B cell (primary cell): ENCODE results near the gene GIPC3.

Experiments
- CTCF ChIP-seq: fragments of 200-600 bp; IDR thresholded peaks from one replicate; pipeline ENCODE4 v1.8.0; 2022; ENCODE audit warnings: antibody characterized with exemption, mild to moderate bottlenecking
- EZH2 ChIP-seq: IDR thresholded peaks from 2 replicates; pipeline ENCODE4 v1.6.1; 2012; ENCODE audit warnings: borderline replicate concordance, low read depth, mild to moderate bottlenecking, moderate library complexity, low read length; ENCODE audit not compliant: insufficient read depth, poor library complexity, severe bottlenecking

DNA sequence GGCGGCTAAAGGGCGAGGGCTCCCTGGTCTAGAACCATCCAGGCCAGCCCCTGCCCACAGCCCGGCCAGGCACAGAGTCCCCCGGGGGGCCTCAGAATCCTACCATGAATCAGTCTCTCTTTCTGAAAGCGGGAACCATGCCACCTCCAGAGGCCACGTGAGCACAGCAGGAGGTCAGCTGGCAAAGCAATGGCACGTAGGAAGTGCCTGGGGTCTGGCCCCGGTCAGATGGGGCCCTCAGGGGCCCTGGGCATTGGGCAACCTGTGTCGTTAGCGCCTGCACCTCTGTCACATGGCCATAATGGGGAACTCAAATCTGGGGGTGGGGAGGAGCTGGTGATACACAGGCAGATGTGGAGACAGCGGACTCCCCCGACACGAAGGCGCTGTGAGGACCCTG, 36.7 kb upstream of the GIPC3 start:
- TF ChIP-seq CTCF = no peak
- TF ChIP-seq EZH2 = no peak
